Activated CD4-positive, alpha-beta T cell treated with anti-CD3 and anti-CD28 coated beads, Interleukin-2, amount 10 ng/mL, durations not matched to agents 24 days and 14 days (primary cell): ENCODE results near the gene LSM14B. TPM values are rescaled to one million over a fixed set of nuclear protein-coding genes. Genes with fewer than 3 reads are reported as not detected.

ENCODE experiments used
- DNase-seq: peaks from one replicate; pipeline ENCODE4 v3.0.0; 2022
- H3K27ac Mint-ChIP-seq: one replicate; pipeline ENCODE4 v1.8.0; 2022; ENCODE audit warnings: mild to moderate bottlenecking, mixed read lengths
- H3K27me3 Mint-ChIP-seq: one replicate; pipeline ENCODE4 v1.8.0; 2022; ENCODE audit warnings: mixed read lengths
- H3K36me3 Mint-ChIP-seq: one replicate; pipeline ENCODE4 v1.8.0; 2022; ENCODE audit warnings: low read depth, mild to moderate bottlenecking, mixed read lengths
- H3K4me1 Mint-ChIP-seq: one replicate; pipeline ENCODE4 v1.8.0; 2021; ENCODE audit warnings: mixed read lengths
- H3K4me3 Mint-ChIP-seq: one replicate; pipeline ENCODE4 v1.8.0; 2022; ENCODE audit warnings: mild to moderate bottlenecking, moderate library complexity, mixed read lengths
- H3K9me3 Mint-ChIP-seq: one replicate; pipeline ENCODE4 v1.8.0; 2021; ENCODE audit warnings: mixed read lengths
- intact Hi-C: fragments of 100-400 bp; cut with micrococcal nuclease; formaldehyde crosslinking; loops from one replicate; pipeline ENCODE4 v1.15.1; 2023
- total RNA-seq: library from RNA; stranded (reverse); gene quantifications from 2 replicates; pipeline ENCODE4 v1.2.3, GENCODE V29; 2022

LSM14B gene
- total RNA-seq, 1 donor from 2014 or later = 45.3 TPM

GRCh38 chr20:62161347-62161746 lies 39.1 kb downstream of the LSM14B start:
- Mint-ChIP-seq H3K27ac (no peak overlapping the region), H3K4me1 (peaks cover 10% of the 10 kb centered on the region), H3K9me3 (no peaks in the 10 kb centered on the region), H3K4me3 (no peak overlapping the region), H3K27me3 (peaks cover 1% of the 10 kb centered on the region), H3K36me3 (peaks cover 36% of the 10 kb centered on the region)
- intact Hi-C loops = loop anchor here (2.0 kb wide), 1 partner anchor 21 kb away; the partner anchor contains the start of gene MTG2
- no peak for DNase-seq

GRCh38 chr20:62162765-62163484 lies 40.6 kb downstream of the LSM14B start:
- no peak for DNase-seq
- H3K27me3 Mint-ChIP-seq = peaks cover 1% of the 10 kb centered on the region
- H3K27ac Mint-ChIP-seq = no peak overlapping the region
- intact Hi-C loops = no loop called here
- H3K4me1 Mint-ChIP-seq = peaks cover 10% of the 10 kb centered on the region
- peaks cover 37% of the 10 kb centered on the region for H3K36me3 Mint-ChIP-seq
- no peak overlapping the region for H3K4me3 Mint-ChIP-seq
- H3K9me3 Mint-ChIP-seq = no peaks in the 10 kb centered on the region

- intact Hi-C loops = no loop called here
- Mint-ChIP-seq H3K27ac (no peak overlapping the region), H3K4me1 (peaks cover 10% of the 10 kb centered on the region), H3K36me3 (peaks cover 40% of the 10 kb centered on the region), H3K27me3 (peaks cover 1% of the 10 kb centered on the region), H3K9me3 (no peaks in the 10 kb centered on the region), H3K4me3 (no peak overlapping the region)
- no peak for DNase-seq
These were observed 41.2 kb downstream of the LSM14B start for GRCh38 chr20:62163485-62163865.

GRCh38 chr20:62163986-62164762 lies 41.9 kb downstream of the LSM14B start:
- Mint-ChIP-seq H3K27ac (no peak overlapping the region), H3K27me3 (peaks cover 1% of the 10 kb centered on the region), H3K9me3 (no peaks in the 10 kb centered on the region), H3K4me1 (peaks cover 10% of the 10 kb centered on the region), H3K36me3 (peaks cover 38% of the 10 kb centered on the region), H3K4me3 (no peak overlapping the region)
- no peak for DNase-seq
- intact Hi-C loops = no loop called here

GRCh38 chr20:62164879-62165761 lies 42.8 kb downstream of the LSM14B start:
- Mint-ChIP-seq H3K27ac (no peak overlapping the region), H3K4me1 (peaks cover 4% of the 10 kb centered on the region), H3K9me3 (no peaks in the 10 kb centered on the region), H3K36me3 (peaks cover 34% of the 10 kb centered on the region), H3K4me3 (no peak overlapping the region), H3K27me3 (no peaks in the 10 kb centered on the region)
- no peak for DNase-seq
- intact Hi-C loops = no loop called here

GRCh38 chr20:62165762-62166399 lies 43.6 kb downstream of the LSM14B start:
- intact Hi-C loops = no loop called here
- no peak overlapping the region for H3K27ac Mint-ChIP-seq

GRCh38 chr20:62167474-62167873 lies 45.2 kb downstream of the LSM14B start:
- H3K4me1 Mint-ChIP-seq = no peaks in the 10 kb centered on the region
- H3K27ac Mint-ChIP-seq = no peak overlapping the region
- H3K4me3 Mint-ChIP-seq = no peak overlapping the region
- intact Hi-C loops = no loop called here
- H3K36me3 Mint-ChIP-seq = peaks cover 24% of the 10 kb centered on the region
- no peaks in the 10 kb centered on the region for H3K9me3 Mint-ChIP-seq
- no peak for DNase-seq
- H3K27me3 Mint-ChIP-seq = no peaks in the 10 kb centered on the region

More at GRCh38 chr20:62165762-62166399, 43.6 kb downstream of the LSM14B start:
- Mint-ChIP-seq H3K36me3 (peaks cover 29% of the 10 kb centered on the region), H3K9me3 (no peaks in the 10 kb centered on the region), H3K4me1 (no peaks in the 10 kb centered on the region), H3K4me3 (no peak overlapping the region), H3K27me3 (no peaks in the 10 kb centered on the region)
- no peak for DNase-seq

GRCh38 chr20:62168061-62168460 lies 45.8 kb downstream of the LSM14B start:
- Mint-ChIP-seq H3K36me3 (peaks cover 24% of the 10 kb centered on the region), H3K27me3 (no peaks in the 10 kb centered on the region), H3K9me3 (no peaks in the 10 kb centered on the region), H3K4me3 (no peak overlapping the region), H3K4me1 (no peaks in the 10 kb centered on the region), H3K27ac (no peak overlapping the region)
- intact Hi-C loops = no loop called here
- DNase-seq = no peak

- no peaks in the 10 kb centered on the region for H3K27me3 Mint-ChIP-seq
- H3K4me3 Mint-ChIP-seq = no peak overlapping the region
- no peaks in the 10 kb centered on the region for H3K9me3 Mint-ChIP-seq
- intact Hi-C loops = no loop called here
- peaks cover 22% of the 10 kb centered on the region for H3K36me3 Mint-ChIP-seq
- H3K27ac Mint-ChIP-seq = no peak overlapping the region
- no peak for DNase-seq
- no peaks in the 10 kb centered on the region for H3K4me1 Mint-ChIP-seq
These were observed 46.7 kb downstream of the LSM14B start for GRCh38 chr20:62168890-62169435.

- Mint-ChIP-seq H3K4me3 (no peak overlapping the region), H3K36me3 (peaks cover 25% of the 10 kb centered on the region), H3K4me1 (no peaks in the 10 kb centered on the region), H3K27ac (no peak overlapping the region), H3K27me3 (no peaks in the 10 kb centered on the region), H3K9me3 (no peaks in the 10 kb centered on the region)
- intact Hi-C loops = no loop called here
- no peak for DNase-seq
These were observed 48.3 kb downstream of the LSM14B start for GRCh38 chr20:62170536-62170935.

- no peak overlapping the region for H3K4me3 Mint-ChIP-seq
- H3K9me3 Mint-ChIP-seq = no peaks in the 10 kb centered on the region
- H3K27me3 Mint-ChIP-seq = no peaks in the 10 kb centered on the region
- DNase-seq = no peak
- H3K36me3 Mint-ChIP-seq = peaks cover 23% of the 10 kb centered on the region
- H3K27ac Mint-ChIP-seq = no peak overlapping the region
- H3K4me1 Mint-ChIP-seq = no peaks in the 10 kb centered on the region
- intact Hi-C loops = no loop called here
These were observed 49.0 kb downstream of the LSM14B start for GRCh38 chr20:62171245-62171644.

- no peak overlapping the region for H3K27ac Mint-ChIP-seq
- no peaks in the 10 kb centered on the region for H3K4me1 Mint-ChIP-seq
- intact Hi-C loops = no loop called here
- H3K9me3 Mint-ChIP-seq = no peaks in the 10 kb centered on the region
- no peaks in the 10 kb centered on the region for H3K27me3 Mint-ChIP-seq
- no peak for DNase-seq
- no peak overlapping the region for H3K4me3 Mint-ChIP-seq
- H3K36me3 Mint-ChIP-seq = peaks cover 21% of the 10 kb centered on the region
These were observed 50.4 kb downstream of the LSM14B start for GRCh38 chr20:62172666-62173065.
